COLO668 (cell line): Measurements from ENCODE around the gene SLCO3A1.

Experiments
- DNase-seq: peaks from one replicate; lab custom pipeline; 2025; ENCODE audit not compliant: unreplicated experiment; lab: John Stamatoyannopoulos, UW

Gene SLCO3A1

GRCh38 chr15:92092289-92093105 lies 239.0 kb downstream of the SLCO3A1 start:
- no peak for DNase-seq

DNA sequence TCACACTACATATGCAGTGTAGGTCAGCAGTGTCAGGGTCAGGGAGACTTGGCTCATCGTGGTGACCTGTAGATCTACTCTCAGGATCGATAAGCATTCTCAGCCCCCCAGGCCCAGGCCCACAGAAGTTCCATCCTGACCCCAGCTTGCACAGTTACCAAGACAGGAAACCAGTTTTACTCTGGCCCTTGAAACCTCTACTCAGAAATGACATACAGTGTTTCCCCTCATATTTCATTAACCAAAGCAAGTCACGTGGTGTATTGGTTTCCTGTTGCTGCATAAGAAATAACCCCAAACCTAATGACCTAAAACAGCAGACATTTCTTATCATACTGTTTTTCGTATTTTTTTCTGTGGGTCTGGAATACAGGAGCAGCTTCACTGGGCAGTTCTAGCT lies 242.2 kb downstream of the SLCO3A1 start:
- no peak for DNase-seq

GRCh38 chr15:92097474-92098178 lies 244.1 kb downstream of the SLCO3A1 start:
- DNase-seq, result no peak

DNA sequence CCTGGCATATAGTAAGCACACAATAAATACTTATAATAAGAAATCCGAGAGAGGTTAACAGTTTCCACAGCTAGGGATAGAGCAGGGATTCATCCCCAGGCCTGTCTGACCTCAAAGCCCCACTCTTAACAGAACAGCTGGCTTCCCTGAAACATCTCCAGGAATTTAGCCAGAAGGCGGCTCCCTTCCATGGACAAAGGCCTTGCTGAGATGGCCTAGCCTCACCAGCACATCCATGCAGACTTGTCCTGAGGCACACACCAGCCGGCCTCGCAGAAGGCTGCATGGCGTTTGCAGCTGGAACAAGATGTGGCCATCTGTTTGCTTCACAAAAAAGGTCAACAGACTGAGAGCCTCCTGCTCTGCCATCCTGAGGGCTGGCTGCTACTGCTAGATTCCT lies 245.4 kb downstream of the SLCO3A1 start:
- DNase-seq, result no peak

GRCh38 chr15:92100301-92100700 lies 246.8 kb downstream of the SLCO3A1 start:
- DNase-seq, result no peak

DNA sequence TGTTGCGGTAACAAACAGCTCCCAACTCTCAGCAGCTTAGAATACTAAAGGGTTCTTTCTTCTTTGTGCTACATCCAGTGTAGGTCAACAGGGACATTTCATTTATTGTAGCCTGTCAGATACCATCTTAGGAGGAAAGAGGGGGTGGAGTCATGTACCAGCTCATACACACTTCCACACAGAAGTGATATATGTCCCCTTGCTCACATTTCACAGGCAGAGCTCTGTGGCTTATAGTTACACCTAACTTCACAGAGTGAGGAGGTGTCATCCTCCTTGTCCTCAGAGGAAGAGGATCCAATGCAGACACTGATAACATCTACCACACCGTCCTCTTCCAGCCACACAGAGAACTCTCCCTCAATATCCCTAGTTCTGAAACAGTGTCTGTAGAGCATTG lies 247.2 kb downstream of the SLCO3A1 start:
- no peak for DNase-seq

DNA sequence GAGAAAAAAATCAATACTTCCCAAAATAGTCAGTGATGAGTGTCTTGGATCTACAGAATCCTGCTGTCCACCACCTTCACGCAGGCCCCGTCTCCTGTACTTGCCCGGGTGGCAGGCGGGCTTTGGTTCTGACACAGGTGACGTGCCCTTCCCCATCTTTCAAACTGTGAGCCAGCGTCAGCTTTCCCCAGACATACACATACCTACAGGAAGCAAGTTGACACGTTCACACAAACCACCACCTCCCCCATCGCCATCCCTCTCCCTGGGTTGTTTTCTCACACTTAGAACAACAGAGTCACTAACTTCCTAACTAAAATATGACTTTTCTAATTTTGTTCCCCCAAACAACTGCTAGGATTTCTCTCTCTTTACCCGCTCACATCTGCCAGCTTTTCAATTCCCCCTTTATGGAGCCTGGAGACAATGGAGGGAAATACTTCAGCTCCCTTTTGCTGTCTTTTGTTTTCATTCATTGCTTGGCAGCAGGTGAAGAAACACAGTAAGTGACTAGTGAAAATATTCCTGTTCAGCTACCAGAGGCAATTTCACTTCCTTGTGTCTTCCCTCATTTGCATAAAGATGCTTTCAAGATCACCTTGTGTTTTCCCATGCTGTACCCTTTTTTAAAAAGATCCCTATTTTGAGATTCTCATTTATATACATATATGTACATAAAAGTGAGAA lies 248.3 kb downstream of the SLCO3A1 start:
- DNase-seq, result no peak

DNA sequence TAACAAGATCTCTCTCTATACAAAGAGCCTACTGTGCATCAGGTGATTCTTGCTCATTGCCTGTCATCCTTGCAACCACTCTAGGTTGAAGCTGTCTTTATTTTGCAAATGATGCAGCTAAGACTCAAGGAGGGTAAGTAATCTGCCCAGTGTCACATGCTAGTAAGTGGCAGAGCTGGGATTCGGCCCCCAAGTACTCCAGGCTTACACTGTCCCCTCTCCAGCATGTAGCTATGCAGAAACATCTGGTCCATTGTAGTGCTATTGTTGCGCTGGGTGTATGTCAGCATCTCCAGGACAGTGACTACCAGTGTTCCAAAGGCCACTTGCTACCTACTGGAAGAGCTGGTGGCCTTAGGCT lies 248.9 kb downstream of the SLCO3A1 start:
- no peak for DNase-seq

DNA sequence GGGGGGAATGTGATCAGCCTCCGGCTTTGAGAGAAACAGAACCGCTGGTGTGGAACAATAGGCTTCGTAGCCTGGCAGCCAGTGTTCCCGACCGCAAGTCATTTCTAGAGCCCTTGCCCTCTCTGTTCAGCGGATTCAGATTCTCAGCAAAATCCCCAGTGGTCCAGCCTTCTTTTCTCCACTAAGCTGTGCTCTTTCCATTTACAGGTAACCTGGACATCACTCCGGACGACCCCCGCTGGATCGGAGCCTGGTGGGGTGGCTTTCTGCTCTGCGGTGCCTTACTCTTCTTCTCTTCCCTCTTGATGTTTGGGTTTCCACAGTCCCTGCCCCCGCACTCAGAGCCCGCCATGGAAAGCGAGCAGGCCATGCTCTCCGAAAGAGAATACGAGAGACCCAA lies 250.6 kb downstream of the SLCO3A1 start:
- DNase-seq, result no peak

GRCh38 chr15:92105611-92106010 lies 252.1 kb downstream of the SLCO3A1 start:
- no peak for DNase-seq

DNA sequence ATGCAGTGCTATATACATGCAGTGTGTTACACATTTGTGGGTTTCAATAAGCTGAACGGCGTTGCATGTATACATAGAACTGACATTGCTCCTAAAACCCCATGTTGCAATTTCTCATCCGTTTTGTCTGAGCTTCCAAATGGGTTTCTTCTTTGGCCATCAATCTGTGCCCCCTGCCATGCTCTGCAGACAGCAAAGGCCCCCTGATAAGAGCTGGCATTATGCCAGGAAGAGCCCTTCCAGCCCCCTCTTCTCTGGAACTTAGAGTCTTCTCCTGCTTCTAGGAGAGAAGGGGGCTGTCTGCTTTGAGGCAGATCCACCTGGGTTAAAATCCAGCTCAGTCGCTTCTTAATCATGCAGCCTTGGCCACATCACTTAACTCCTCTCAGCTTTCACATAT lies 254.0 kb downstream of the SLCO3A1 start:
- no peak for DNase-seq

GRCh38 chr15:92109191-92109873 lies 255.8 kb downstream of the SLCO3A1 start:
- DNase-seq, result peak; percentile 16

DNA sequence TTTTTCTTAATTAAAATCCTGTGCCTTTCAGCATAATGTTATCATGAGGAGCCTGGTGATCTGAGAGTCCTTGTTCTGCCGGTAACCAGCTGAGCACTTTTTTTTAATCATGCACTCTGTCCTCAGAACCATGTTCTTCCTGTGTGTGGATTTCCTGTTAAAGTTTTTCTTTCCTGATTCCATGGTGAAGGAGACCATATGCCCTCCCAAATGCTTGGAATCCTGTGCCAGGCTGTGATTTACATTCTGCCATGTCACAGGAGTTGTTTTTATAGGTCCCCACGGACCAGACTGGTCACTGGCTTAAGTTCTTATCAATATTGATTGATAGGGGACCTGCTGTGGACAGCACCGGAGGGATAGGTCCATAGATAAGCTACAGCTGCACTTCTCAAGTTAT lies 257.8 kb downstream of the SLCO3A1 start:
- DNase-seq, result no peak

DNA sequence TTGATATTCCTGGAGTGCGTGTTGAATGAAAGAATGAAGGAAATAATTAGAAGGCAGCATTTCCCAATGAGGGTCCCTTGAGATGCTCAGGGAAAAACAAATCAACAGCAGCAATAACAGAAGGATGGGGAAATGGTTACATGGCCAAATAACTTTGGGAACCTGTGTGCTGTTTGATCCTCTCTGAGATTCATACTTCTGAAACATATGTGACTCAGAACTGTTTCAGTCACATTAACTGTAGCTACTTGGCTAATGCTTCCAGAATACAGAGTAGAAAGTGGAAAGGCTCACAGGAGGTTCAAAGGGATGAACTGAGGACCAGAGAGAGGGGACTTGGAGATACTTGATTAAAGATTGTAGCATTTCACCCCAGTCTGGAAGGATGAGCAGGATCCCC lies 258.2 kb downstream of the SLCO3A1 start:
- no peak for DNase-seq

DNA sequence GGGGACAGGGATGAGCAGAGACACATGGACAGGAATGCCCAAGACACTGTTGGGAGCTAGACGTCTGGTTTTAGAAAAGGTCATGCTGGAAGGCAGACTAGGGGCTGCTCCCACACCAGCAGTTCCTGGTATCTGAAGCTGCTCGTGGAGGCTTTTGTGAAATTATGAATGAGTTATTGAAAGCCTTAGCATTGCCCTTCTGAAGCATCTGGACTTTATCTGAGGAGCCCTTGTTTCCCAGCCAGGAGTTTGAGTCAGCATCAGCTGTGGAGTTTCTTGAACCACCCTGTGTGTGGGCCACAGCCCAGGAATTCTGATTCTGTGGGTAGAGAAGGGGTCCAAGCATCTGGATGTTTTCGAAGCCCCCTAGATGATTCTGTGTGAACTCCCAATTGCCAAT lies 258.7 kb downstream of the SLCO3A1 start:
- no peak for DNase-seq

GRCh38 chr15:92112711-92113110 lies 259.2 kb downstream of the SLCO3A1 start:
- no peak for DNase-seq

DNA sequence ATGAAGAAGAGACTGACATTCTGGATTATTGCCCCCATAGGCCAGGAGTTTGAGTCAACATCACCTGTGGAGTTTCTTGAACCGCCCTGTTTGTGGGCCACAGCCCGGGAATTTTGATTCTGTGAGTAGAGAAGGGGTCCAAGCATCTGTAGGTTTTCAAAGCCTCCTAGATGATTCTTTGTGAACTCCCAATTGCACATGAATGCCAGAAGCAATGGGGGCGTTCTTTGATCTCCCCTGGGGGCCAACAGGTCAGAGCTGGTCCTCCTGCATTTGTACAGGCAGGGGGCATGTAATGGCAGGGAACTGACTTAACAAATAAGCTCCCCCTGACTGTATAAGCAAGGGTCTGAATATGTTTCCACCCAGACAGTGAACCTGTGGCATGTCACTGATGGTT lies 260.3 kb downstream of the SLCO3A1 start:
- no peak for DNase-seq

GRCh38 chr15:92115834-92116233 lies 262.3 kb downstream of the SLCO3A1 start:
- no peak for DNase-seq

- no peak for DNase-seq
These were observed 262.8 kb downstream of the SLCO3A1 start for GRCh38 chr15:92116330-92116729.

DNA sequence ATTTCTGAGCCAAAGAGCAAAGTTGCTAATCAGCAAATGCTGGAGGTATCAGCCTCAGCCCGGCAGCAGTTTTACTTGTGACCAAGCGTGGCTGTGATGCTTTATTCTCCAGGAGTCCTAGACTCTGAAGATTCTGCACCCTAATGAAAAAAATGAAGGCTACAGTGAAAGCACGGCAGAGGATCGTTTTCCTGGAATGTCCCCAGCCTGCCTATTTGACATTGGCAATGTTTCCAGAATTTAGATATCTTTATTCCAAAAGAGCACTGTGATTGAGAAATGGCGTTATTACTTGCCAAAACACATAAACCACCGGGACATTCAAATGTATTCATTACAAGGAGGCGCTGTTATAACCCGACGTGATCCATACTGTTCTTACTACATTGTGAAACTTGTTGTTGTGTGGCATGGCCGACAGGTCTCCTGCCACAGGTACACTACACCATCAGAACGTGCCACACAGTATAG lies 263.8 kb downstream of the SLCO3A1 start:
- DNase-seq, result no peak

- DNase-seq, result no peak
These were observed 264.8 kb downstream of the SLCO3A1 start for GRCh38 chr15:92118162-92118935.
